Stimulated activated CD4-positive, alpha-beta T cell treated with anti-CD3 and anti-CD28 coated beads, Interleukin-15, amount 100 ng/mL, for 1 hour (primary cell): Measurements from ENCODE around the gene FBXO15.

Source experiments
- DNase-seq, 2 donors: peaks; one replicate each; pipeline ENCODE4 v3.0.0-alpha.2; 2020; ENCODE audit warnings: low read depth in 1 of 2, low spot score in 1 of 2

FBXO15 gene

GRCh38 chr18:74115046-74115445, 32.6 kb downstream of the FBXO15 start:
- DNase-seq = no peak

DNA sequence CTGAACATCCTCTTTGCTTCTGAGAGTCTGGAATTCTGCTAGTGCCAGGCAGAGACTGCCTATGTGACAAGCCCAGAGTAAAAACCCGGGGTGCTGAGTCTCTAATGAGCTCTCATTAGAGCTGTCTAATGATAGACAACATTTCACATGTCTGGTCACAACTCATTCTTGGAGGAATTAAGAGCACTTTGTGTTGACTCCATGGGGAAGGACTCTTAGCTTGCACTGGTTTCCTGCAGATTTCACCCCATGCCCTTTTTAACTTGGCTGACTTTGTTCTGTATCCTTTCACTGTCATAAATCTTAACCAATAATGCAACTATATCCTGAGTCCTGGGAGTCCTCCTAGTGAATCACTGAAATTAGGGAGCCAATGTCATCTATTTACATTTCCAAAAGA, 33.5 kb downstream of the FBXO15 start:
- no peak for DNase-seq

DNA sequence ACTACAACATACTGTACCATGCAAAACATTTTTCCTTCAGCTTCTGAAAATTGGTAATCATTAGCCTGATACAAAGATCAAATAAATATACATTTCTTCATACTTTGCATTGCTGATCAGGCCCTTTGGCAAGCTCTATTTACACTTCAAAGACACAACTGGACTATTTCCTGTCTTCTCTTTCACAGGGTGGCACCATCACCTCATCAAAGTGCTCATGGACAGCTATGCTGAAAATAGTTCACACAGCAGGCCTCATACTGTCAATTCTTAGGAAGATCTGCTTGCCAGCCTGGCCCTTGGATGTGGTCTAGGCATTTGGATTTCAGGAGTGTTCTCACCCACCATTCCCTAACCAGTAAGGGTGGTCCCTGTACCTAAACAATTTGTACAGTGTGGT, 33.9 kb downstream of the FBXO15 start:
- DNase-seq = no peak

DNA sequence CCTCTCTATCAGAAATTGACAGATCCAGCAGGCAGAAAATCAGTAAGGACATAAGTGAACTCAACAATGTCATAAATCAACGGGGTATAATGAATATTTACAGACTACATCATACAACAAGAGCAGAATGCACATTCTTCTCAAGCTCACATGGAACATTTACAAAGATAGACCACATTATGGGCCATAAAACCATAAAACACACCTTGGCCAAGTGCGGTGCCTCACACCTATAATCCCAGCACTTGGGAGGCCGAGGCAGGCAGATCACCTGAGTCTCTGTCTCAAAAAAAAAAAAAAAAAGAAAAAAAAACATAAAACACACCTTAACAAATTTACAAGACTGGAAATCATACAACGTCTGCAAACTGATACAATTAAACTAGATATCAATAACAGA, 36.7 kb downstream of the FBXO15 start:
- DNase-seq = no peak

GRCh38 chr18:74110149-74110548, 37.5 kb downstream of the FBXO15 start:
- no peak for DNase-seq

GRCh38 chr18:74108460-74108859, 39.2 kb downstream of the FBXO15 start:
- DNase-seq = no peak

GRCh38 chr18:74097803-74098202, 49.8 kb downstream of the FBXO15 start:
- DNase-seq = no peak

- DNase-seq = no peak
Measured at GRCh38 chr18:74092922-74093321, 54.7 kb downstream of the FBXO15 start.

DNA sequence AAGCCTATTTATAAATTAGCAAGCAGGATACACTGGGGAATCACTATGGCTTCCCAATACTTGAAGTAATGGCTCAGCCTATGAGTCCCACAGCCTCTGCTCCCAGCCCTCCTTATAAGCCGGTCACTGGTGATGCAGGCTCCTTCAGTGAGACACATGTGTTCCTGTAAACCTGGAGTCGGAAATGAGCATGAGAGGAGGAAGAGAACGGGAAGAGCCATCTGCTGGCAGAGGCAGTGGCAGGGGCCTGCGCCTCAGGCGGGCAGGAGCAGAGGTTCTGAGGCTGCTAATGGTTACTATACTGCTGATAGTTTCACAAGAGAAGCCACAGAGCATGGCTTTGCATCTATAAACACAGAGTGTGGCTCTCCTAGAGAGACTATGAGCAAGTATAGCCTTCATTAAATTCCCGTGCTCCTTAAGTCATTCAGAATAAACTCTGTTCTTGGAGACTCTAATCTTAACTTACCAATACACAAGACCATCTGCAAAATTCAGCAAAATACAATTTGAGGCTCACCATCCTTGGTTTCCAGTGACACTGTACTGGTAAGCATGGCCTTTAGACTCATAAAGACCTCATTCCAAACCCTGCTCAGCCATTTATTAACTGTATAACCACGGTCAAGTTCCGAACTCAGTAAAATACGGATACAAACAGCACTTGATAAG, 63.3 kb downstream of the FBXO15 start:
- DNase-seq = no peak

- no peak for DNase-seq
Measured at GRCh38 chr18:74083557-74083952, 64.1 kb downstream of the FBXO15 start.

GRCh38 chr18:74082742-74083556, 64.7 kb downstream of the FBXO15 start:
- DNase-seq = no peak

GRCh38 chr18:74081966-74082741, 65.5 kb downstream of the FBXO15 start:
- peak in 1 of 2 donors; percentile 35 for DNase-seq

GRCh38 chr18:74078257-74078656, 69.4 kb downstream of the FBXO15 start:
- no peak for DNase-seq

GRCh38 chr18:74074668-74075564, 72.7 kb downstream of the FBXO15 start:
- DNase-seq = no peak

DNA sequence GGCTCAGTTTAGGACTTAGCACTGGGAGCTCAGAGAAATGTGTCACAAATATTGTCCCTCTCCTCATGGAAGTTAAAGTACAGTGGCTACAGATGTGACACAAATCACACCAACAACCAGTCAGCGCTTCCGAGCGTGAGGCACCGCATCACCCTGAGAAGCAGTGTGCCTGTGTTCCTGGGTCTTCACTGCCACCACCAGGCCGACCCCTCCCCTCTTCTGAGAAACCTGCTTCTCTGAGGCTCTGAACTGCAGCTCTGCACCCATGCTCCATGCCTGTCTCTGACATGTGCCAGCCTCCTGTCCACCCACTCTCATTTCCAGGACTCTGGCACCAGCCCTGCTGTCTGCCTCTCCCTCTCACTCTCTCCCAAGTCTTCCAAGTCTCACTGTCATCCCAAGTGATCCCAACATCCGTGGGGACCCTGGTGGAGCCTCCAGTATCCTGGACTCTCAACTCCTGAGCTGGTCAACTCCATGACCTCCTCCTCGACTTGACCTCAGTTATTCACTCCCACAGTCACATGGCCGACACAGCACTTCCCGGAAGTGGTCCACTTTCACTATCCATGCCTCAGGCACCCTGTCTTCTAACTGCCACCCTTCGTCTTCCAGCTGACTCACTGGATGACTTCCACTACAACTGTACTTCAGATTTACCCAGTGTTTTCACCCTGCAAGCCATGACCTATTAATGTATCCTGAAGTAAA, 73.5 kb downstream of the FBXO15 start:
- no peak for DNase-seq

- no peak for DNase-seq
Measured at GRCh38 chr18:74069178-74070050, 78.2 kb downstream of the FBXO15 start.

- DNase-seq = no peak
Measured at GRCh38 chr18:74068296-74068695, 79.3 kb downstream of the FBXO15 start.

GRCh38 chr18:74066018-74066417, 81.6 kb downstream of the FBXO15 start:
- DNase-seq = no peak

- DNase-seq = no peak
Measured at GRCh38 chr18:74065366-74065765, 82.3 kb downstream of the FBXO15 start.
